ENCODE measurements around the gene KCNK7. TPM values are rescaled to one million over a fixed set of nuclear protein-coding genes. Genes with fewer than 3 reads are reported as not detected.

The KCNK7 gene
- total and polyA plus RNA-seq, 2 experiments from 2014 or later: 0.60 TPM; not detected in 1

- no peak for ATAC-seq
- Mint-ChIP-seq H3K27me3 (ENCODE audit: insufficient read depth, low read depth, poor library complexity) (peaks cover 47% of the 10 kb centered on the region), H3K4me1 (peaks cover 27% of the 10 kb centered on the region), H3K4me3 (no peak overlapping the region), H3K9me3 (no peaks in the 10 kb centered on the region), H3K27ac (no peak overlapping the region), H3K36me3 (ENCODE audit: low read depth) (peaks cover 9% of the 10 kb centered on the region)
- no peak for TF ChIP-seq EZH2phosphoT487 (IDR thresholded peaks at IDR 0.05; ENCODE audit: unreplicated experiment)
- TF ChIP-seq ZNF331 (CRISPR knock-in tag; IDR thresholded peaks at IDR 0.05; ENCODE audit: low read depth): no peak
- TF ChIP-seq REST (IDR thresholded peaks at IDR 0.05; ENCODE audit: unreplicated experiment): no peak
- no peak for TF ChIP-seq ZNF462 (CRISPR knock-in tag; IDR thresholded peaks at IDR 0.05)
- no peak for TF ChIP-seq CREB1 (CRISPR knock-in tag; IDR thresholded peaks at IDR 0.05; ENCODE audit: low read depth)
- no peak for TF ChIP-seq STAT1 (IDR thresholded peaks at IDR 0.05; ENCODE audit: unreplicated experiment)
- TF ChIP-seq CTCF (conservative IDR thresholded peaks at IDR 0.05; ENCODE audit: low read depth in 2 of 2): no peak
- TF ChIP-seq POLR2AphosphoS5 (IDR thresholded peaks at IDR 0.05; ENCODE audit: low read depth): no peak
- TF ChIP-seq NANOG (IDR thresholded peaks at IDR 0.05; ENCODE audit: borderline replicate concordance): no peak
- no peak for TF ChIP-seq EZH2 (IDR thresholded peaks at IDR 0.05; ENCODE audit: low read depth, unreplicated experiment)
- TF ChIP-seq ETS1 (IDR thresholded peaks at IDR 0.05): no peak
- no peak for TF ChIP-seq JUNB (IDR thresholded peaks at IDR 0.05; ENCODE audit: unreplicated experiment)
- H3K79me2 ChIP-seq (replicated peaks; ENCODE audit: insufficient read depth): no peaks in the 10 kb centered on the region
- H2AFZ ChIP-seq: no peak overlapping the region
- H3K4me1 ChIP-seq (ENCODE audit: insufficient read depth): peaks cover 11% of the 10 kb centered on the region
- no peak for DNase-seq (ENCODE audit: low spot score)
- peaks cover 4% of the 10 kb centered on the region; the same call in 1 of the 2 replicates for H4K20me1 ChIP-seq (replicated peaks; ENCODE audit: insufficient read depth)
- peaks cover 20% of the 10 kb centered on the region for H3F3A ChIP-seq (replicated peaks; ENCODE audit: low read depth)
- H3K27ac ChIP-seq (ENCODE audit: low read depth): no peak overlapping the region
- H3K9me2 ChIP-seq (ENCODE audit: insufficient read depth): no peaks in the 10 kb centered on the region
- no peak overlapping the region for H3K4me2 ChIP-seq
- no peaks in the 10 kb centered on the region for H3K36me3 ChIP-seq (ENCODE audit: insufficient read depth)
- no peak overlapping the region for H3K4me3 ChIP-seq
- peaks cover 50% of the 10 kb centered on the region for H3K27me3 ChIP-seq (ENCODE audit: insufficient read depth)
These were observed 17.9 kb downstream of the KCNK7 start for GRCh38 chr11:65577756-65578109.

Data from GM23338 (cell line).